ENCODE data around the gene TSPAN5. TPM values are rescaled to one million over a fixed set of nuclear protein-coding genes. Genes with fewer than 3 reads are reported as not detected.

The TSPAN5 gene
- total RNA-seq, 1 experiment from 2014 or later, result 18.5 TPM

DNA sequence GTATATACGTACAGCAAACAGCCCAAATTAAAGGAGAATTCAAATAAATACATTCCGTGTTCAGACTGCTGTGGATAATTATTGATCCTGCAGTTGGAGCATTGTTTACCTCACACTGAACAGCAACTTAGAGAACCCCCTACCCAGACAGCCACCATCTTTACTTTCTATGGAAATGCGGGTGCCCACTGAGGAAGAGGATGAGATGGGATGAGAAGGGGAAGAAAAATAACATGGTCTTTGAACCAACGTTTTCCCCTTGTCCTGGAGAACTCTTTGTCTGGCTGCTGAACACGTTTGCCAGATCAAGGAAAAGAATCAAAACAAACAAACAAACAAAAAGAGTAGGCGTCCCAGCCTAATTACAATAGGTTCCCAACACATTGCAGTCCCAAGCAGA lies 1.5 kb downstream of the TSPAN5 start:
- Mint-ChIP-seq H3K4me1 (ENCODE audit: insufficient read depth, unreplicated experiment) (peaks cover 57% of the 10 kb centered on the region), H3K36me3 (ENCODE audit: insufficient read depth, unreplicated experiment) (peaks cover 4% of the 10 kb centered on the region), H3K9me3 (ENCODE audit: unreplicated experiment) (no peaks in the 10 kb centered on the region), H3K27me3 (ENCODE audit: insufficient read depth, unreplicated experiment) (no peaks in the 10 kb centered on the region), H3K4me3 (ENCODE audit: unreplicated experiment) (peak overlapping the region; percentile 81), H3K27ac (ENCODE audit: low read depth, unreplicated experiment) (no peak overlapping the region)
- DNase-seq (ENCODE audit: unreplicated experiment), result no peak
- POLR2A ChIA-PET, result interaction anchor here (1.6 kb wide), 1 partner anchor 211 kb away, joined by 4 read pairs; no protein-coding TSS in a partner anchor
- no peak for TF ChIP-seq CTCF (IDR thresholded peaks at IDR 0.05; ENCODE audit: unreplicated experiment)
- intact Hi-C loops (cut with micrococcal nuclease), result loop anchor here (10.0 kb wide), 1 partner anchor 278 kb away; no protein-coding TSS in a partner anchor
- CTCF ChIA-PET, result no interaction called here
- no TSS peak for BruUV-seq (replicated peaks)

DNA sequence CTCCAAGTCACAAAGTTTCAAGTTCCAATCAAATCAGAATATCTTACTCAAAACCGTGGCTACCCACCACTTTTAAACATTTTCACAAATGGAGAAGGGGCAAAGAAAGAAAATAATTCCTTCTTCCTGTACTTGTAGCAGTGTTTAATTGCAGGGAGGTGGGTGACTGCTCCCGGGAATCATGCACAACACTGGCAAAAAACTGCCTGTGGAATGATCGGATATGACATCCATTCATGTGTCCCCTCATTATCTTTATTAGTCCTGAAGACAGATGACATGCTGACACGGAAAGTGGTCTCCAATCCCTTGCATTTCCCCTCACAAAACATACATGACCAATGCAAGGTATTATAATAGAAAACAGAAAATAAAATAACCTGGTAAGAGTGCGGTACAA lies 2.0 kb downstream of the TSPAN5 start:
- no peak for TF ChIP-seq CTCF (IDR thresholded peaks at IDR 0.05; ENCODE audit: unreplicated experiment)
- H3K27me3 Mint-ChIP-seq (ENCODE audit: insufficient read depth, unreplicated experiment), result no peaks in the 10 kb centered on the region
- H3K27ac Mint-ChIP-seq (ENCODE audit: low read depth, unreplicated experiment), result no peak overlapping the region
- CTCF ChIA-PET, result interaction anchor here (0.7 to 1.0 kb wide), 2 partner anchors 32 to 272 kb away, joined by 3 read pairs; partner anchors contain the start of gene EIF4E
- DNase-seq (ENCODE audit: unreplicated experiment), result no peak
- intact Hi-C loops (cut with micrococcal nuclease), result loop anchor here (10.0 kb wide), 1 partner anchor 278 kb away; no protein-coding TSS in a partner anchor
- POLR2A ChIA-PET, result interaction anchor here (1.2 kb wide), 1 partner anchor 14 kb away, joined by 3 read pairs; no protein-coding TSS in a partner anchor
- BruUV-seq (replicated peaks), result no TSS peak
- peak overlapping the region; percentile 81 for H3K4me3 Mint-ChIP-seq (ENCODE audit: unreplicated experiment)
- H3K9me3 Mint-ChIP-seq (ENCODE audit: unreplicated experiment), result no peaks in the 10 kb centered on the region
- peaks cover 4% of the 10 kb centered on the region for H3K36me3 Mint-ChIP-seq (ENCODE audit: insufficient read depth, unreplicated experiment)
- peaks cover 53% of the 10 kb centered on the region for H3K4me1 Mint-ChIP-seq (ENCODE audit: insufficient read depth, unreplicated experiment)

- peaks cover 34% of the 10 kb centered on the region for H3K4me1 Mint-ChIP-seq (ENCODE audit: insufficient read depth, unreplicated experiment)
- peak overlapping the region; percentile 95 for H3K27ac Mint-ChIP-seq (ENCODE audit: low read depth, unreplicated experiment)
- DNase-seq (ENCODE audit: unreplicated experiment), result peak; percentile 84
- intact Hi-C loops (cut with micrococcal nuclease), result loop anchor here (10.0 kb wide), 1 partner anchor 281 kb away; no protein-coding TSS in a partner anchor
- peak overlapping the region; percentile 28 for H3K4me3 Mint-ChIP-seq (ENCODE audit: unreplicated experiment)
- TF ChIP-seq CTCF (IDR thresholded peaks at IDR 0.05; ENCODE audit: unreplicated experiment), result no peak
- H3K27me3 Mint-ChIP-seq (ENCODE audit: insufficient read depth, unreplicated experiment), result no peaks in the 10 kb centered on the region
- TSS peak; percentile 29 for BruUV-seq (replicated peaks)
- ChIA-PET CTCF (interaction anchor here (0.6 to 2.0 kb wide), 2 partner anchors 187 to 650 kb away, joined by 4 to 7 read pairs; no protein-coding TSS in a partner anchor), POLR2A (interaction anchor here (0.6 to 3.1 kb wide), 10 partner anchors 10 to 274 kb away, joined by 3 to 19 read pairs (median 4); partner anchors contain the start of gene EIF4E)
- H3K9me3 Mint-ChIP-seq (ENCODE audit: unreplicated experiment), result peaks cover 13% of the 10 kb centered on the region
- peaks cover 4% of the 10 kb centered on the region for H3K36me3 Mint-ChIP-seq (ENCODE audit: insufficient read depth, unreplicated experiment)
Measured at GRCh38 chr4:98653890-98654867, 4.2 kb downstream of the TSPAN5 start.

DNA sequence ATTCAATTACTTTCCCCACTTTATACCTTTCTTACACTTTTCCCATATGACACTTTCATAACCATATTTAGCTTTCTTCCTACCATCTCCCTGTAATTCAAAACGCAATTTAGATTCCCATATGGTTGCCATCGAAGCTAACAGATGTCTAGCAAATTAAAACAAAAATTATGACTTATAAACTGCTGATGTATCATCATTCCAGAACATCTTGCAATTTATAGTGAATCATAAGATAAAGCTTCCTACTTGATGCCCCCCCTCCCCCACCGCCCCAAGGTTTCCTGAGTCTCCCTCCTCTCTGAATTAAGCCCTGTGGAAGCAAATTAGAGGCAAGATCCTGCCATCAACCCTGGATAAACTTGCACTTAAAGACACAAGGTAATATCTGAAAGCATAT lies 5.4 kb downstream of the TSPAN5 start:
- no peak for TF ChIP-seq CTCF (IDR thresholded peaks at IDR 0.05; ENCODE audit: unreplicated experiment)
- H3K9me3 Mint-ChIP-seq (ENCODE audit: unreplicated experiment), result peaks cover 13% of the 10 kb centered on the region
- H3K36me3 Mint-ChIP-seq (ENCODE audit: insufficient read depth, unreplicated experiment), result peaks cover 2% of the 10 kb centered on the region
- peak overlapping the region; percentile 95 for H3K27ac Mint-ChIP-seq (ENCODE audit: low read depth, unreplicated experiment)
- no peaks in the 10 kb centered on the region for H3K27me3 Mint-ChIP-seq (ENCODE audit: insufficient read depth, unreplicated experiment)
- BruUV-seq (replicated peaks), result no TSS peak
- H3K4me1 Mint-ChIP-seq (ENCODE audit: insufficient read depth, unreplicated experiment), result peaks cover 29% of the 10 kb centered on the region
- intact Hi-C loops (cut with micrococcal nuclease), result loop anchor here (10.0 kb wide), 1 partner anchor 282 kb away; no protein-coding TSS in a partner anchor
- DNase-seq (ENCODE audit: unreplicated experiment), result peak; percentile 71
- POLR2A ChIA-PET, result interaction anchor here (0.6 to 3.1 kb wide), 6 partner anchors 11 to 350 kb away, joined by 3 to 19 read pairs (median 3); no protein-coding TSS in a partner anchor
- CTCF ChIA-PET, result no interaction called here
- no peak overlapping the region for H3K4me3 Mint-ChIP-seq (ENCODE audit: unreplicated experiment)

Measured in MCF 10A (cell line).